HCT116 (cell line): ENCODE measurements around the gene SPDYE16. TPM values are rescaled to one million over a fixed set of nuclear protein-coding genes. Genes with fewer than 3 reads are reported as not detected.

Source experiments
- ATAC-seq: fragments of 200-7000 bp; cut with Tn5 transposase; 2 replicates; pipeline ENCODE4 v1.9.1; 2020; ENCODE audit warnings: mild to moderate bottlenecking, moderate library complexity
- BruUV-seq: library from RNA; stranded (reverse); fragments of 400-500 nt; replicated peaks from 2 replicates; lab custom pipeline; 2021; lab: Mats Ljungman, UMichigan
- CTCF ChIA-PET: fragments of 300-600 bp; sonication (Branson Sonifier 250); formaldehyde crosslinking; loops from one replicate; lab custom pipeline; 2021; ENCODE audit warnings: antibody characterized with exemption; lab: Charles Lee
- POLR2A ChIA-PET: fragments of 300-600, 350-600 bp; sonication (Branson Sonifier 250); formaldehyde crosslinking; loops from one replicate; lab custom pipeline; 2021; ENCODE audit warnings: antibody characterized with exemption; lab: Charles Lee
- RAD21 ChIA-PET, 2 experiments: fragments of 300-600 bp; sonication (Branson Sonifier 250); formaldehyde crosslinking; loops; one replicate each; lab custom pipeline; 2023; ENCODE audit warnings: low total read pairs in 2 of 2; ENCODE audit not compliant: uncharacterized antibody in 2 of 2, unreplicated experiment in 2 of 2, low non-redundant PET in 1 of 2; lab: Charles Lee
- DNase-seq: peaks from one replicate; pipeline ENCODE4 v3.0.0-alpha.2; 2010; ENCODE audit warnings: low read depth, low spot score
- H2AFZ ChIP-seq: fragments of 200-600 bp; shearing (Covaris generic), sonication (generic); 2 replicates; pipeline ENCODE4 v1.6.1; 2017; ENCODE audit warnings: low read depth, mixed run types, mixed read lengths, antibody characterized with exemption, low read length; ENCODE audit not compliant: poor library complexity, severe bottlenecking
- H3K27ac ChIP-seq: 2 replicates; pipeline ENCODE4 v1.5.1; 2012; ENCODE audit warnings: low read depth, low read length
- H3K27me3 ChIP-seq: fragments of 200-600 bp; sonication (generic); 2 replicates; pipeline ENCODE4 v1.6.1; 2016; ENCODE audit warnings: mixed run types, low read length, mixed read lengths; ENCODE audit not compliant: insufficient read depth
- H3K36me3 ChIP-seq, 2 experiments: fragments of 200-500 bp in 1 of 2; fragments of 200-600 bp in 1 of 2; sonication (Bioruptor generic) in 1 of 2; sonication (generic) in 1 of 2; 2 replicates each; pipeline versions ENCODE4 v1.5.1 to v1.6.1; 2014 to 2016; ENCODE audit warnings: low read length in 2 of 2, inconsistent platforms in 1 of 2, mixed read lengths in 1 of 2, mixed run types in 1 of 2; ENCODE audit not compliant: insufficient read depth in 2 of 2, control insufficient read depth in 1 of 2
- H3K4me1 ChIP-seq, 2 experiments: fragments of 200-600 bp in 1 of 2; sonication (generic) in 1 of 2; 2 replicates each; pipeline versions ENCODE4 v1.5.1 to v1.6.1; 2012 to 2017; ENCODE audit warnings: low read length in 2 of 2, inconsistent platforms in 1 of 2, mild to moderate bottlenecking in 1 of 2, mixed read lengths in 1 of 2, mixed run types in 1 of 2, moderate library complexity in 1 of 2; ENCODE audit not compliant: insufficient read depth in 2 of 2, control insufficient read depth in 1 of 2
- H3K4me2 ChIP-seq: fragments of 200-600 bp; sonication (generic); 2 replicates; pipeline ENCODE4 v1.6.1; 2017; ENCODE audit warnings: mixed run types, low read length, mixed read lengths
- H3K4me3 ChIP-seq, 2 experiments: fragments of 200-600 bp in 1 of 2; sonication (generic) in 1 of 2; replicated peaks in 1 of 2; 2 replicates each; pipeline ENCODE4 v1.5.1; 2011 to 2016; ENCODE audit warnings: low read length in 2 of 2, control low read depth in 1 of 2, low read depth in 1 of 2, mild to moderate bottlenecking in 1 of 2, mixed read lengths in 1 of 2, mixed run types in 1 of 2
- H3K79me2 ChIP-seq: fragments of 200-600 bp; sonication (generic); 2 replicates; pipeline ENCODE4 v1.6.1; 2017; ENCODE audit warnings: mild to moderate bottlenecking, mixed run types, low read length, moderate library complexity, mixed read lengths; ENCODE audit not compliant: insufficient read depth
- H3K9ac ChIP-seq: fragments of 200-600 bp; sonication (generic); 2 replicates; pipeline ENCODE4 v1.6.1; 2016; ENCODE audit warnings: low read length, mixed read lengths
- H3K9me2 ChIP-seq: fragments of 200-600 bp; sonication (generic), shearing (Covaris generic); 2 replicates; pipeline ENCODE4 v1.6.1; 2017; ENCODE audit warnings: mixed run types, mild to moderate bottlenecking, moderate library complexity; ENCODE audit not compliant: insufficient read depth
- H3K9me3 ChIP-seq, 2 experiments: fragments of 200-500 bp in 1 of 2; fragments of 200-600 bp in 1 of 2; sonication (Bioruptor generic) in 1 of 2; sonication (generic) in 1 of 2; 2 replicates each; pipeline ENCODE4 v1.6.1; 2014 to 2017; ENCODE audit warnings: low read length in 2 of 2, mixed read lengths in 2 of 2, inconsistent platforms in 1 of 2, low read depth in 1 of 2, mild to moderate bottlenecking in 1 of 2, mixed run types in 1 of 2, moderate library complexity in 1 of 2; ENCODE audit not compliant: control insufficient read depth in 1 of 2, insufficient read depth in 1 of 2
- H4K20me1 ChIP-seq: fragments of 200-600 bp; sonication (generic), shearing (Covaris generic); 2 replicates; pipeline ENCODE4 v1.6.1; 2017; ENCODE audit warnings: mixed run types, mild to moderate bottlenecking, moderate library complexity; ENCODE audit not compliant: insufficient read depth
- EGR1 ChIP-seq: IDR thresholded peaks from 2 replicates; pipeline ENCODE4 v1.6.1; 2012; ENCODE audit warnings: low read depth
- ELF1 ChIP-seq: IDR thresholded peaks from 2 replicates; pipeline ENCODE4 v1.6.1; 2012; ENCODE audit warnings: low read depth, borderline replicate concordance
- EZH2phosphoT487 ChIP-seq: fragments of 200-600 bp; IDR thresholded peaks from 2 replicates; pipeline ENCODE4 v1.6.1; 2018; ENCODE audit warnings: antibody characterized with exemption, borderline replicate concordance
- FOSL1 ChIP-seq: IDR thresholded peaks from 2 replicates; pipeline ENCODE4 v1.6.1; 2012; ENCODE audit warnings: low read depth
- JUND ChIP-seq: IDR thresholded peaks from 2 replicates; pipeline ENCODE4 v1.6.1; 2012
- MAX ChIP-seq: IDR thresholded peaks from 2 replicates; pipeline ENCODE4 v1.6.1; 2012
- POLR2AphosphoS5 ChIP-seq: IDR thresholded peaks from 2 replicates; pipeline ENCODE4 v1.6.1; 2011; ENCODE audit warnings: mild to moderate bottlenecking, low read depth, low read length, moderate library complexity
- RAD21 ChIP-seq: IDR thresholded peaks from 2 replicates; pipeline ENCODE4 v1.6.1; 2012; ENCODE audit warnings: low read depth, mild to moderate bottlenecking
- REST ChIP-seq: IDR thresholded peaks from 2 replicates; pipeline ENCODE4 v1.6.1; 2012; ENCODE audit warnings: low read depth
- SIN3A ChIP-seq: IDR thresholded peaks from 2 replicates; pipeline ENCODE4 v1.6.1; 2012; ENCODE audit warnings: low read depth
- SP1 ChIP-seq: IDR thresholded peaks from 2 replicates; pipeline ENCODE4 v1.6.1; 2012; ENCODE audit warnings: low read depth
- SRF ChIP-seq: IDR thresholded peaks from 2 replicates; pipeline ENCODE4 v1.6.1; 2012; ENCODE audit warnings: low read depth
- YY1 ChIP-seq: IDR thresholded peaks from 2 replicates; pipeline ENCODE4 v1.6.1; 2011; ENCODE audit warnings: low read length, low read depth, moderate library complexity, mild to moderate bottlenecking; ENCODE audit not compliant: insufficient replicate concordance; ENCODE audit errors: extremely low read depth
- ZBTB33 ChIP-seq: IDR thresholded peaks from 2 replicates; pipeline ENCODE4 v1.6.1; 2011; ENCODE audit warnings: mild to moderate bottlenecking, low read length, moderate library complexity; ENCODE audit not compliant: insufficient replicate concordance; ENCODE audit errors: extremely low read depth
- ZNF274 ChIP-seq: fragments of 200-500 bp; sonication (Bioruptor generic); IDR thresholded peaks from 2 replicates; pipeline ENCODE4 v1.6.1; 2014; ENCODE audit warnings: mild to moderate bottlenecking, low read depth, low read length, inconsistent platforms
- intact Hi-C: fragments of 100-400 bp; cut with micrococcal nuclease; formaldehyde crosslinking; loops from 2 replicates; pipeline ENCODE4 v1.10.0; 2022
- total RNA-seq: library from RNA; stranded (reverse); gene quantifications from one replicate; pipeline ENCODE4 v1.2.1, GENCODE V29; 2021; ENCODE audit not compliant: unreplicated experiment

Gene SPDYE16
- total RNA-seq, 1 experiment from 2014 or later = not detected

- H3K4me3 ChIP-seq = no peak overlapping the region
- CTCF ChIA-PET = no interaction called here
- H3K4me1 ChIP-seq = peaks cover 9 to 10% of the 10 kb centered on the region in 2 experiments
- no peak overlapping the region for H2AFZ ChIP-seq
- no peak overlapping the region for H3K9ac ChIP-seq
- POLR2A ChIA-PET = no interaction called here
- no peaks in the 10 kb centered on the region for H3K9me3 ChIP-seq
- no peak for TF ChIP-seq MAX
- no peak for TF ChIP-seq YY1
- no peak for TF ChIP-seq RAD21
- TF ChIP-seq SP1 = no peak
- no peak for TF ChIP-seq ELF1
- TF ChIP-seq JUND = no peak
- no peak for TF ChIP-seq SIN3A
- no peak for TF ChIP-seq EGR1
- TF ChIP-seq EZH2phosphoT487 = no peak
- TF ChIP-seq ZNF274 = no peak
- TF ChIP-seq SRF = no peak
- TF ChIP-seq FOSL1 = no peak
- TF ChIP-seq REST = no peak
- TF ChIP-seq POLR2AphosphoS5 = no peak
- TF ChIP-seq ZBTB33 = no peak
- TF ChIP-seq, all 23 proteins: peak for 0
- BruUV-seq = no TSS peak
- no peaks in the 10 kb centered on the region for H3K27me3 ChIP-seq
- ATAC-seq = no peak
- H3K4me2 ChIP-seq = no peak overlapping the region
- intact Hi-C loops = no loop called here
- H3K27ac ChIP-seq = no peak overlapping the region; the same call in 1 of the 2 replicates
- no peak for DNase-seq
- no peaks in the 10 kb centered on the region; a peak in 1 of 4 replicates for H3K36me3 ChIP-seq
- H4K20me1 ChIP-seq = no peaks in the 10 kb centered on the region
- no peaks in the 10 kb centered on the region for H3K9me2 ChIP-seq
- no peaks in the 10 kb centered on the region for H3K79me2 ChIP-seq
- RAD21 ChIA-PET = no interaction called here
Measured at GRCh38 chr7:76505168-76506080, 37.7 kb downstream of the SPDYE16 start.
